HG03039 (cell line): ENCODE measurements around the gene ARHGAP24.
"Not testable (repeated sequence)": the region's sequence is repeated elsewhere in the genome, so short reads cannot be mapped to it uniquely, and the experiment has no call there.

Source experiments
- ATAC-seq: cut with Tn5 transposase; IDR thresholded peaks from one replicate; pipeline ENCODE4 v1.9.1; 2021; ENCODE audit warnings: mild to moderate bottlenecking, moderate library complexity; ENCODE audit not compliant: unreplicated experiment

ARHGAP24 gene

DNA sequence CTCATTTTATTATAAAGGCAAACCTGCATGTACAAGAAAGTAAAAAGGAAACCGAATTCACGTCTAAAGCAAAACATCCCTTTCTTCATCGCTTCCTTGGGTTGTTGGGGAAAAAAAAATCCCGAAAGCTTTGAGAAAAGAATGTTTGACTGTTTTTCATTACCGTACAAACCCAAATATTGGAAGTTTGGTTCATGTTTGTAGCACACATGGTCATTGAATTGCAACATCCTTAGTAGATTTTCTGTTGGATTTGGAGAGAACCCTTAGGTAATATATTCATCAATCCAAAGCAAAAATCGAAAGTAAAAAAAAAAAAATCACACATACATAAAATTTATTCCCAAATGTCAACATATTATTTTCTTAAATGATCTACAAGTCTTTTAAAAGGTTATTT lies 464.6 kb downstream of the ARHGAP24 start:
- ATAC-seq = no peak

DNA sequence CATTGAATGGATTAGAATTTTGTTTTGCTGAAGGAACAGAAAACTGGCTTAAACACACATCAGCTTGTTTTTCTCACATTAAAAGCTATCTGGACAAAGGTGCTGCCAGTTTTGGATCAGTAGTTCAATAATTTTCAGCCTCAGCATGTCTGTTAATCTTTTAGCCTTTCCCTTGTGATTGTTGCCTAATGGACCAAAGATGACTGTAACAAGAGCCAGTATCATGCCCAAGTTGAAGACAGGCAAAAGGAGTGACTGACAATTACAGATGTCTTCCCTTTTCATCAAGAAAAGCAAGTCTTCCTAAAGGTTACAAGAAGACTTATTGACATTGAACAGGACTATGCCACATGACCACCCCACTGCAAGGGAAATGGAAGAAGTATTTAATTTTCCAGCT lies 465.2 kb downstream of the ARHGAP24 start:
- no peak for ATAC-seq

DNA sequence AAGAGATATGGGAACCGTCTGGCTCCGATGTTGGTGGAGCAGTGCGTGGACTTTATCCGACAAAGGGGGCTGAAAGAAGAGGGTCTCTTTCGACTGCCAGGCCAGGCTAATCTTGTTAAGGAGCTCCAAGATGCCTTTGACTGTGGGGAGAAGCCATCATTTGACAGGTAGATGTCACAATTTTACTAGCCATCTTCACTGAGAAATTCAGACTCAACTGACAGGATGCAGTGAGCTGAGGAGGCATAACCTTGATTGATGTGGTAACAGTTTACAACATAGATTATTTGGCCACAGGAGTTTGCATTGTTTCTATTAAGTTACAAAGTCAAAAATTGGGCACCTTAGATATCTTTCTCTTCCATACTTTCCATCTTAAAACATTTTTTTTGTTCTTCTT lies 467.2 kb downstream of the ARHGAP24 start:
- no peak for ATAC-seq

DNA sequence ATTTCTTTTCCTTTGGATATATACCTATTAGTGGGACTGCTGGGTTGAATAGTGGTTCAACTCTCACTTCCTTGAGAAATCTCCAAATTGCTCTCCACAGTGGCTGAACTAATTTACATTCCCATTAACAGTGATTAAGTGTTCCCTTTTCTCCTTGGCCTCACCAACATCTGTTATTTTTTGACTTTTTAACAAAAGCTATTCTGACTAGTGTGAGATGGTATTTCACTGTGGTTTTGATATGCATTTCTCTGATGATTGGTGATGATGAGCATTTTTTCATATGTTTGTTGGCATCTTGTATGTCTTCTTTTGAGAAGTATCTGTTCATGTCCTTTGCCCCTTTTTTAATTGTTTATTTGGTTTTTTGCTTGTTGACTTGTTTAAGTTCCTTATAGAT lies 471.9 kb downstream of the ARHGAP24 start:
- ATAC-seq = no peak

DNA sequence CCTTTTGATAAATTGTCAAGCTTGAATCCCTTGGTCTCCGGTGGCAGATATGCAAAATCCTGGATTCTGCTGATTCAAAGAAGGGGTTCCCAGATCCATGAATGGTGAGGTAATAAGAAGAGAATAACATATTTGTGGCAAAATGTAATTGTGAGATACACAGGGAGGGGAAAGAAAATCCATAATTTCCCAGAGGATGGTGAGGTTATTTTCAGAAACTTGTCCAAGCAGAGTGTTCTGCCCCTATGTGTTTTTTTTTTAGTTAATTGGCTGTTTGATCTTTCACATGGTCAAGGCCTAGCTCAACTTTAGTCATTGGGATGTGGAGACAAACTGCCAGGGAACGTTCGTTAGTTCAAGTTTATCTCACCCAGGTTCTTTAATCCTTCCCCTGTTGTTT lies 476.1 kb downstream of the ARHGAP24 start:
- no peak for ATAC-seq

DNA sequence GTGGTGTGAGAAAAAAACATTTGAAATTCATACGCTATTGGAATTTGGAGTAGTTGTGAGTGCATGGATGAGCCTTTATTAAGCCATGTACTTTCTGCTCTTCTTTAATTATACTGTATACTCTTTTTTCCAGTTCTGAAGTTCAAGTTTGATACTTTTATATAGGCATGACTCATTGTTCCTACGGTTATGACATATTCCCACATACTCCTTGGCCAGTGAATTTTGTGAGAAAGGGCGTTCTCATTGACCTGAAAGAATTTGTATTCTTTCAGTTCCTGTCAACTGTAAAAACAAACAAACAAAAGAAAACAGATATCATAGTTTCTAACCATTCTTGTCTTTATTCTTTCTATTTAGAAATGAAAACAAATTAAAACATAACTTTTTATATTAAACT lies 477.6 kb downstream of the ARHGAP24 start:
- no peak for ATAC-seq

DNA sequence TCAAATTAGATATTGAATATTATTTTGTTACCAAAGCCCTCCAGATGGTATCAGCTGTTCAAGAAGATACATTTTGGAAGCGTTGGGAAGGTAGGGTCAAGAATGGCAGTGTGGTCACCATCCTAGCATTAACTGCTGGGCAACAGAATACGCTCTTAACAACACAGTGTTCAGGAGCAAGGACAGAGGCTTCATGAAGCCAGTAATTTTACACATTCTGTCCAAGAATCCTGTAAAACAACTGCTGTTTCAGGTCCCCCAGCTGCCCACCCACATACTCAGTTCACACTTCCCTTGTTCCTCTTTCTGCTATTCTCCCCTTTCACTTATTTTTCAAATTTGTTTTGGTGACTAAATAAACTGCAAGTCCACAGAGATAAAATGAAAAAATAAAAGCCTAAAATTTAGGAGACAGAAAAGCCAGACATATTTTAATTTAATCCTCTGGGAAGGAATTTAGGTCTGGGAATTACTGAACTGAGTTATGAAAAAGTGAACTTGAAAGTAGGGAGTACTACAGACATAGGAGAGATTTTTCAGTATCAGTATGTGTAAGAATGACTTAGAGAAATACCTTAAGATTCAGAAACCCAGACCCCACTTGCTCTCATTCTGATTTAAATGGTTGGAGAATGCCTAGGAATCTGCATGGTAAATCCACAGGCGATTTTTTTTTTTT lies 478.2 kb downstream of the ARHGAP24 start:
- no peak for ATAC-seq

DNA sequence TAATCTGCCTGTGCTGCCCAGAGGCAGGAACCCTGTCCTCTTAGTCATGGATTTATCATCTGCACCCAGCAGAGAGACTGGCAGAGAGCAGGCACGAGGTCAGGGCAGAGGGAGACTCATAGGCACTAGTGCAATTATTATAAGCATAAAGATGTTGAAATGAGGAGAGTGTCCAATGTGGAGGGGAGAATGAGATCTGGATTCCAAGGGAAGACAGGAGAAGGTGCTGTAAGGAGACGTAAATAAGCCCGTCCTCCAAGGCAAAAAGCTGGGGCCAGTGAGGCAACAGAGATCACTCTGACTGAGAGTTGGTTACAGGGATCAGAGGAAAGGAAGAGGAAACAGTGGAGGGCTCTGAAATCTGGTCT lies 478.7 kb downstream of the ARHGAP24 start:
- no peak for ATAC-seq

DNA sequence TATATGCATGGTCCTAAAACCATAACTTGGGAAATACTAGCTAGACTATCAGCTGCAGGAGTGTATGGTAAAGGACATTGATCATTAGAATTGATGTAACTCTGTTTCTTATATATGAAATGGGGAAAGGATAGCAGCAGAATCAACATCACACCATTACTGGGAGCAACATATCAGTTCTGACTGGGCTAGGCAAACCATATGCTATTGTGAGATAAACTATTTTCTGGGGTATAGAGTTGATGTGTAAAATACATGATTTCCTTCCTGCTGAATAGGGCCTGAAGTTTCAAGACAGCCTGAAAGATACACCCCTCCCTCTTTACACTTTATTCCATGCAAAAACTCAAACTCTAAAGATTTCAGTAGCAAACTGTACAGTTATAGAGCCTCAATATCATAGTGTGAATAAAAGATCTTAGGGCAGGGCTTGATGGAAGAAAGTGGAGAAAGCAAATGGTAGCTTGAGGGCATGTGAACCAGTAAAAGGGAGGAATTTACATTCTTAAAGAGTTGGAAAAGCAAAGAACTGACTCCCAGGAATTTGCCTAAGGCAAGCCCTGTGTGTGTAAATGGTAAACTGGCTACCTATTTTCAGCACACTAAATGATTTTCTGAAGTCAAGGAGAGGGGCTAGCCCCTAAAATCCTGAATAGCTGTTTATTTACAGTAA lies 480.8 kb downstream of the ARHGAP24 start:
- no peak for ATAC-seq

DNA sequence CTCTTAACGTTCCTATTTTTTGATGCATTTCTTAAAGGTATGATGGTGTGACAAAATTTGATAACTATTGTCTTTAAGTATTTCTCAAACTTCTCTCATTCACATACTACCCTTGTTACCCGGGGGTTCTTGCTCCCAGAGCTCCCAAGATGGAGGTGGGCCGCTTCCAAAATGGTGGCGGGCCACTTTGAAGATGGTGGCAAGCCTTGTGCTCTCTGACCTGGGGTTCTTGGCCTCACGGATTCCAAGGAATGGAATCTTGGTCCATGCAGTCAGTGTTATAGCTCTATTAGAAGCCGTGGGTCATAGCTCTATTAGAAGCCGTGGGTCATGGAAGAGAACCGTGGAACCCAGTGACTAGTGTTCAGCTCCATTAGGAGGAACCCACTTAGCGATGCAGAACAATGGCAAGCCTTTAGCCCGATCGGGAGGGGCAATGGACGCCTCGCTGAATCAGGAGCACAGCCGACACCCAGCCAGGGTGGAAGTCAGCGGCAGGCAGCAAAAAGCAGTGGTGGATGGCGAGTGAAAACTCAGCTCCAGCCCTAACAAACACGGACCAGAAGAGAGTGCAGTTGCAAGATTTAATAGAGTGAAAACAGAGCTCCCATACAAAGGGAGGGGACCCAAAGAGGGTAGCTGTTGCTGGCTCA lies 481.5 kb downstream of the ARHGAP24 start:
- no peak for ATAC-seq

DNA sequence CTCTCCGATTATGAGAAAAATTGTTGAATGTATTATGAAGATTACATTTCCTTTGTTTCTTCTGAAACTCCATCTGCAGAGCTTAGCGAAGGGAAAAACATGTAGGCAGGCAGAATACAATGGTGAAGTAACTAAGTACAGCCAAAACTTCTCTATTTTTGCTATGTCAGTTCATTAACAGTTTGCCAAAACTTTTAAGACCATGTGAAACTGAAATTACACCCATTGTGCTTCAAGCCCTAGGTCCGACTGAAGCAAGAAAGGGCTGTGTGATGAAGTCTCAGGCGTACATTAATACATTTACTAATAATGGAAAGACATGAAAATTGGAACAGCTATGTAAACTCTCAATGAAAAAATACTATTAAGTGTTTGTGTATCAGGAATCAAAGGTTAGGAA lies 486.9 kb downstream of the ARHGAP24 start:
- ATAC-seq = no peak

DNA sequence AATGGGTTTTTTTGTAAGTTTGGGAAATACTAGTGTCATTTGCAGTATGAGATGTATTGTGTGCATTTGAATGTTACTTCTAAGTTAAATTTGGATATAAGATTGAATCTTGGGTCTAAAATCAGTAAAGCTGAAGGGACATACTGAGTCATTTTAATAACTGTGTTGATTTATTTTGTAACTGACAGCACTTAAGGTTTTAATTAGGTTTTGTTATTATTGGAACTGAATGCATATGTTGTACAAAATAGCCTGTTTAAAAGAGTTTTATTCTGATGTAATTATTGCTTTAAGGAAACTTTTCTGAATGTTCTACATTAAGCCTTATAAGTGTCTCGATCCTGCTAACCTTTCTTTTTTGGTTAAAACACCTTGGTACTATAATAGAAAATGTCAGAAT lies 488.3 kb downstream of the ARHGAP24 start:
- no peak for ATAC-seq

DNA sequence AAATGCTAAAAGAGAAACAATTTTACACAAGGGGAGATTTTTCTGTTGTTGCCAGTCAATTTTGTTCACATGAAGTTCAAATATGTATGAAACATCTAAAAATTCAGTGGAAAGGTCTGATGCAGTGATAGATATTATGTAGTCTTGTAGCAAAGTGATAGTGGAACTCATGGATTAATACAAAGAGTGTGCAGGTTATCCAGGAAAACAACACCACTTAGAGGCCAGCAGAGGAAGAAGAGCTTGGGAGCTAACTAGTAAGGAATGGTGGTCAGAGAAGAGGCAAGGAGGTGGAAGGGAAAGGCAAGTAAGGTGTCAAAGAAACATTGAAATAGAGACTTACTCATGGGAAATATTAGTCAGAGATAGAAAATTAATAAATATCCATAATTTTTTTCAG lies 489.3 kb downstream of the ARHGAP24 start:
- no peak for ATAC-seq

DNA sequence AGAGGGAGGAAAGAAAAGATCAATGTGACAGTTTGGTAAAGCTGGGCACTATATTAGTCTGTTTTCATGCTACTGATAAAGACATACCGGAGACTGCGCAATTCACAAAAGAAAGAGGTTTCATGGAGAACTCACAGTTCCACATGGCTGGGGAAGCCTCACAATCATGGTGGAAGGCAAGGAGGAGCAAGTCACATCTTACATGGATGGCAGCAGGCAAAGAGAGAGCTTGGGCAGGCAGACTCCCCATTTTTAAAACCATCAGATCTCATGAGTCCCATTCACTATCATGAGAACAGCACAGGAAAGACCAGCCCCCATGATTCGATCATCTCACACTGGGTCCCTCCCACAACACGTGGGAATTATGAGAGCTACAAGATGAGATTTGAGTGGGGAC lies 490.1 kb downstream of the ARHGAP24 start:
- ATAC-seq = not testable (repeated sequence)

DNA sequence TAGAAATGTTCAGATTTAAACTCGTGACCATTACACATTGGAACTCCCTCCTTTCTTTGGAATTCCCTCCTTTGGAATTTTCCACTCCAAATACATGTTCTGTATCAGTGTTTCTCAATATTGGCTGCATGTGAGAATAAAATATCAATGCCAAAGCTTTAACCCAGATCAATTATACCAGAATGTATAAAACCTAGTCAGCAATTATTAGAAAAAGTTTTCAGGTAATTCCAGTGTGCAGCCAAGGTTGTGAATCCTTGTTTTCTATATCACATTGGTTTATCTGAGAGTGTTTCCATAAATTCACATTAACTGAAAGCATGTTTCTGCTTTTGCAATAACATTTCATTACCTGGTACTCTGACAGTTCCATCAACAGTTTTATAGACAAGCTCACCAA lies 490.6 kb downstream of the ARHGAP24 start:
- no peak for ATAC-seq

DNA sequence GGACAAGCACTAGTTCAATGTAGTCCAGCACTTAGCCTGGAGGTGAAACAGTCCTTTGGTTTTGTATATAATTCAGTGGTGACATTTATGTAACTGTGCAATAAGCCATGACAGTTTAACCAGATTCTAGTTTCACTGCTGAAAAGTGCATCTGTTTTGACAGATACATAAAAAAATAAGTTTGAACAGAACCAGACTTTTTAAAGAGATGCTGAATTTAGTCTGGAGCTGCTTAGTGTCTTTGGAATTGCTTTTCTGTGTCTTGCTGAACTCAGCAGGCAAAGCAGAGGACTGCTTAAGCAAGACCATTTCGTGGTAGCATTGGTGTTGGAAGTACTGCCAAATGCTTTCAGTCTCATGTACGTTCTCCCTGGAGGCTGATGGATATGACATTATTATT lies 491.4 kb downstream of the ARHGAP24 start:
- ATAC-seq = no peak

DNA sequence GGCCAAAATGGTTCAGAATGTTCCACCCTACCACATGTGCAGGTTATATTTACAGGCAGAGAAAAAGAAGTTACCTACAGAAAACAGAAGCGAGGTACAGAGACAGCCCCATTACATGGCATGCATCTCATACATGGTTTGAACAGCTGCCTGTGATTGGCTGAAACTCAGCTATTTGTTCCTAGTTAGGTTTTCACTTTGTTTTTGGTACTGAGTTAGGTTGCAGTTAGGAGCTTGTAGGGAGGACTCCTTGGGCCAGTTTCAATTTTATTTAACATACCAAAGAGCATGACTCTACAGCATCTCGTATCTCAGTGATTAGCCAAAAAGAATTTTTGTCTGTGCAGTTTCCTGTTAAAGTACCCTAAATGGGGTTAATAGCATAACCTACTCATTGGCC lies 492.9 kb downstream of the ARHGAP24 start:
- no peak for ATAC-seq

DNA sequence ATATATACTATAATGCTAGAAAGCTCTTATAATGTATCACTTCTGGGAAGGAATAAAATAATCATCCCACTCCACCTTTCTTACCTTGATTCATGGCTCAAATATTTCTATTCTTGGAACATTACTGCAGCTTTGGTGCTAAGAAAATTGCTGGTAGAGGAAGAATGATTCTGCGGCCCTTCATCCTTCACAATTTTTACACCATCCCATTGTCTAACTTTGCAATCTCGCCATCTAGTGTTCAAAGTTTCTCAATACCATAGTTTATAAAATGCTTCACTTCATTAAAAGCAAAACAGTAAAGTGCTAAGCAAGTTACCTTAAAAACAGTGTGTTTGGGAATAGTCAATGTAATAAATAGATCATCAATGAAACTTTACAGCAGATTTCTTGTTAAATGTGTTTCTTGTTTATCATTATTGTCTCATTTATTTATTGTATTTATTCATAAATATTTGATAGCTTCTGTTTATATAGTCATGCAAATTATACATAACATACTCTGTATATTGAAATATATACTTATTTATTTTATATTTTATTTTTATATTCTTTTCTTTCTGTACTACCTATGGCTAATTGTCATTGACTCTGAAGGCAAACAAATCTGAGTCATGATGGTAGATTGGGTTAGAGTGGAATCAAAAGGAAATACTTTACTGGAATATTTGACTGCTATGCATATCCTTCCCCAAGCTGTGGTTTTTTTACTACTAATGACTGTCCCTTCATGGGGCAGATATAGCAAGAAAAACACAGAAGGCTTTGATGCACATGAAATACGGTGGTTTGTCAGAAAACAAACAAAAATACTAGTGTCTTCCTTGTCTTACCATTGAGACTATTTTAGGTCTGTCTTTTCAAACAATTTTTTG lies 494.2 kb downstream of the ARHGAP24 start:
- no peak for ATAC-seq

DNA sequence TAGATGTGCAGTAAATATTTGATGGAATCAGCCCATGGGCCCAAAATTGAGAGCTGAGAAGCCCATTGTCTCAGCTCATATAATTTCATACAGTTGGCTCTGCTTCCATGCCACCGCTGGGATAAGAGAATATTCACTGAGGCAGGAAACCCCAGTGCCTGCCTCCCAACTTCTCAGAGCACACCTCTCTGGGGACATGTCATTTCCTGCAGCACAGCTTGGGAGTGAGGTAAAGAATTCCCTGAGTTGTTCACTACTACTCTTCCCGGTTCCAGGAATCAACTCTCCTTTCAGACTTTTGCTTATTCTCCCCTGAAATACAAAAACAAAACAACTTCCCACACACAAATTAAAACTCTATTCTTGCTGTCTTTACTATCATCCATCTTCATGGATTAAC lies 495.6 kb downstream of the ARHGAP24 start:
- no peak for ATAC-seq

DNA sequence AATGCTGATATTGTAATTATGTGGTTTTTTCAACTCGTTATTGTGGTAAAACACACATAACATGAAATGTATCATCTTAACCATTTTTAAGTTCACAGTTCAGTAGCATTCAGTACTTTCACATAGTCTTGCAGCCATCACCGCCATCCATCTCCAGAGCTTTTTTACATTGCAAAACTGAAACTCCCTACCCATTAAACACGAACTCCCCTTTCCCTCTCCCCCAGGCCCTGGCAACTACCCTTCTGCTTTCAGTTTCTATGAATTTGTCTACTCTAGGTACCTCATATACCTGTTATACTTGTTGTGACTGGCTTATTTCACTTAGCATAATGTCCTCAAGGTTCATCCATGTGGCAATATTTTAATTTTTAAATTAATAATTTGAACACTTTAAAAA lies 504.3 kb downstream of the ARHGAP24 start:
- peak; percentile 87 for ATAC-seq

DNA sequence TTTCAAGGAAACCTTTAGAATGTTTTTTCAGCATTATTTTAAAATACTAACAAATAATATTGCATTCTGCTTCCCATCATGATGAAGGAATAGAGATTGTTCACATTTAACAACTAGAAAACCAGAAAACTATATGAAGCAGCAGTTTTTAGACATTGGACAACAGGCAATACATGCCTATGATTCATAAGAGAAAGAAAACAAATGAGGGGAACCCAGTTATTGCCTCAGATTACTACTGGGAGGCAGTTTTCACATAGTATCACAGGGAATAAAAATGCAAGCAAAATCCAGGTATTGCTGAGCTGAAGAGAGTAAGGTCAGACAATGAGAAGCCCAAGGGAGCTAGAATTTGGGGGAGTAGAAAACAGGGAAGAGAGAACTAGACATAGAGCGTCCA lies 511.3 kb downstream of the ARHGAP24 start:
- ATAC-seq = no peak
